ENCODE results near the gene KCNK7.

KCNK7 gene

DNA sequence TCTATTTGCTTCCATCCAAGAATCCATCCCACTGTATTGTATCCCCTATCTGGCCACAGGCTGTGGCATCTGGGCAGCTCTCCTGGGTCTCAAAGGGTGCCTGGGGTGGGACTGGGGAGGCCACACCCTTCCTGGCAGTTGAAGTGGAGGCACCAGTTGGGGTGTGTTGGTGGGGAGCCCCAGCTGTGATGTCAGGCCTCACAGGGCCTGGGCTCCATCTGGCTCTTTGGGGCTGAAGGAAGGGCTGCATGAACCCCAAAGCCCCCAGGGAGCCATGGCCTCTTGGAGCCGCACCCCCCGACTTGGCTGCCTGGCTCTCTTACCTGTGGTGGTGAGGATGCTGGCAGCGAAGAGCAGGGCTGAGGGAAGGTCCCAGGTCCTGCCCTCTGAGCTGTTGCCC, 469 bp downstream of the KCNK7 start:
- H3K27ac ChIP-seq = no peak overlapping the region

DNA sequence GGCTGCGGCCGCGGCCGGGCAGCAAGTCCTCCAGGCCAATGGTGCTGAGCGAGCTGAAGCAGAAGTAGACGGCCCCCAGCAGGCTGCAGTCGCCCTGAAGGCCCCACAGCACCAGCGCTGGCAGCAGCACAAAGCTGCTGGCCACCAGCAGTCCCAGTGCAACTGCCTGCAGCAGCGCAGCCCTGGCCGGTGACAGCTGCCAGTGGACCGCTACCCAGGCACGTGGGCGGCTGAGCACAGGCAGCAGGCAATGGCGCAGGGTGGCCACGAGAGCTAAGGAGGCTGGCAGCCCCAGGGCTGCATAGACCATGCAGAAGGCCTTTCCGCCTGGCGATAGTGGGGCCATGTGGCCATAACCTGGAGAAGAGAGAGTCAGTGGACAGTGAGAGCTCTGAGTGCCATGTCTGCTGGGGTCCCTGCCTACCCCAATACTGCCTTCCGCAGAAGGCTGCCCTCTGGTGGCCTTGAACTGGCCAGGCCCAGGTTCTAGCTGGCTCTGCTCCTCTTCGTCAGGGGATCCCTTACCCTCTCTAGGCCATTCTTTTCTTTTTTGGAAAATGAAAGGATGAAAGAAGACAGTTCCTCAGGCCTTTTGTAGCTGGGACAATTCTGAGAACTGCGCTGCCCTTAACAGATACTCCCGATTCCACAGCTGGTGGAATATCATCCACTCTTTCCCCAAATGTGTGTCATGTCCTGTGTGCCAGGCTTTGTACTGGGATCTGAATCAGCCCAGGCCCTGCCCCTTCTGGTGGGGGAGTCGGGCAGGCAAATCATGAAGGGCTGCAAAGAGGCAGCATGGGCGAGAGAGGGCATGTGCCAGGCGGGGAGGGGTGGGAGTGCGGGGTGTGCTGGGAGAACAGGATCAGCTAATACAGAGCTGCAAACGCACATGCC, 1.8 kb downstream of the KCNK7 start:
- TF ChIP-seq, protein P1, sequence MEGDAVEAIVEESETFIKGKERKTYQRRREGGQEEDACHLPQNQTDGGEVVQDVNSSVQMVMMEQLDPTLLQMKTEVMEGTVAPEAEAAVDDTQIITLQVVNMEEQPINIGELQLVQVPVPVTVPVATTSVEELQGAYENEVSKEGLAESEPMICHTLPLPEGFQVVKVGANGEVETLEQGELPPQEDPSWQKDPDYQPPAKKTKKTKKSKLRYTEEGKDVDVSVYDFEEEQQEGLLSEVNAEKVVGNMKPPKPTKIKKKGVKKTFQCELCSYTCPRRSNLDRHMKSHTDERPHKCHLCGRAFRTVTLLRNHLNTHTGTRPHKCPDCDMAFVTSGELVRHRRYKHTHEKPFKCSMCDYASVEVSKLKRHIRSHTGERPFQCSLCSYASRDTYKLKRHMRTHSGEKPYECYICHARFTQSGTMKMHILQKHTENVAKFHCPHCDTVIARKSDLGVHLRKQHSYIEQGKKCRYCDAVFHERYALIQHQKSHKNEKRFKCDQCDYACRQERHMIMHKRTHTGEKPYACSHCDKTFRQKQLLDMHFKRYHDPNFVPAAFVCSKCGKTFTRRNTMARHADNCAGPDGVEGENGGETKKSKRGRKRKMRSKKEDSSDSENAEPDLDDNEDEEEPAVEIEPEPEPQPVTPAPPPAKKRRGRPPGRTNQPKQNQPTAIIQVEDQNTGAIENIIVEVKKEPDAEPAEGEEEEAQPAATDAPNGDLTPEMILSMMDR (conservative IDR thresholded peaks at IDR 0.05) = peak; percentile 96
- no peak overlapping the region; the same call in 1 of the 2 replicates for H3K27ac ChIP-seq

More for the DNA sequence above, 469 bp downstream of the KCNK7 start:
- TF ChIP-seq, protein P1 (conservative IDR thresholded peaks at IDR 0.05) = no peak

DNA sequence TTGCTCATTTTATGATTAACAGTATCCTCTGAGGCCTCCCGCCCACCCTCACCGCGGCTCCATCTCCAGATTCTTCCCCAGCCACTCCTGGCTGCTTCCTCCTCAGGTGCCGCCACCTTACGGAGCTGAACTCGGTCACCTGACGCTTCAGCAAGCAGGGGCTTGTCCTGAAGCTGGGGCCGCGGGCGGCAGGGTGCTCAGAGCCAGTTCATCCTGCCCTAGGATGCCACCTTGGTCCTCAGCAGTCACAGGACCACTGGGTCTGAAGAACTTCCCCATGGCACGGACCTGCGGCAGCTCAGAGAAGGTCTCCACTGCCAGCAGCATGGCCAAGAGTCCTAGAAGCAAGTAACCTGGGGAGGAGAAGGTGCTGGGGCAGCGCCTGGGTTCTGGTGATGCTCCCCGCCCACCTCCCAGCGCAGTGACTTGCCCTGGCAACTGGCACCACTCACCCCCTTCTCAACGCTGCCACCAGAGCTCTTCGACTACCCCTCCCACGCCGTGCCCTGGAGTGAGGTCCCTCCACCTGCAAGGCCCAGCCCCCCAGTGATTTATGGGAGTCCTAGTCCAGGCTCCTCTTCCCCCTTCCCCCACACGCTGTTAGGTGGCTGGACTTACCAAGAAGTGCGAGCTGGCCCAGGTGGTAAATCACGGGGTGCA, 2.6 kb downstream of the KCNK7 start:
- TF ChIP-seq, protein P1 (conservative IDR thresholded peaks at IDR 0.05) = no peak

DNA sequence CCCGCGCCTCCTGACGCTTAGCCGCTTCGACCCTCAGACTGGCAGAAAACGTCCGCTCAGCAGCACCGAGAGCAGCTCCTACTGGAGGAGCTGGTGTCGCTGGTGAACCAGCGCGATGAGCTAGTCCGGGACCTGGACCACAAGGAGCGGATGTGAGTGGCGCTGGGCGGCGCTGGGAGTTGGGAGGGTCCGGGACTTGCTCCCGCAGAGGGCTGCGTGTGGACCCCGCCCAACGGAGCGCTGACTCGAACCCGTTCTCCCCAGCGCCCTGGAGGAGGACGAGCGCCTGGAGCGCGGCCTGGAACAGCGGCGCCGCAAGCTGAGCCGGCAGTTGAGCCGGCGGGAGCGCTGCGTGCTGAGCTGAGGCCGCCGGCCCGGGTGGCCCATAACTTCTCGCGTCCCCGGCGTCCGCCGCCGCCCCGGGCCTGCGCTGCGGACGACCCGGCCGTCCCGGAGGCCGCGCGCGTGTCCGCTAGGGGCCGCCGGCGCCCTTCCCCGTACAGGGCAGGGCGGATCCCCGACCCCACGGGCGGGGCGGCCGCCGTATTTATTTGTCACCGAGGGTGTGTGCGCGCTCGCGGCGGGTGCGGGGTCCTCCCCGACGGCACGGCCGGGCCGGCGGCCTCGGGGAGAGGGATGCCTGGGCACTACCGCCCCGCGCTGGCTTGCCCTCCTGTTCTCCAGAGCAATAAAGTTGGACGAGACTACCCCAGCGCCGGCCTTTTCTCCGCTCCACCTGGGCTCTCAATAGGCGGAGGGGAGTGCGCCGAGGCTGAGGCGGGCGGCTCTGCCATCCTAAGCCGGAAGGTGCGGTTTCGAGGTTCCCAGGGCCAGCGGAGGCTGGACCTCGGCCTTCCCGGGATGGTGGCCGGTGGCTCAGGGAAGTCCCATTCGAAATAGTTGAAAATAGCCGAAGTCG, 3.4 kb downstream of the KCNK7 start:
- H3K27ac ChIP-seq = no peak overlapping the region

More for the DNA sequence above, 2.6 kb downstream of the KCNK7 start:
- H3K27ac ChIP-seq = no peak overlapping the region

DNA sequence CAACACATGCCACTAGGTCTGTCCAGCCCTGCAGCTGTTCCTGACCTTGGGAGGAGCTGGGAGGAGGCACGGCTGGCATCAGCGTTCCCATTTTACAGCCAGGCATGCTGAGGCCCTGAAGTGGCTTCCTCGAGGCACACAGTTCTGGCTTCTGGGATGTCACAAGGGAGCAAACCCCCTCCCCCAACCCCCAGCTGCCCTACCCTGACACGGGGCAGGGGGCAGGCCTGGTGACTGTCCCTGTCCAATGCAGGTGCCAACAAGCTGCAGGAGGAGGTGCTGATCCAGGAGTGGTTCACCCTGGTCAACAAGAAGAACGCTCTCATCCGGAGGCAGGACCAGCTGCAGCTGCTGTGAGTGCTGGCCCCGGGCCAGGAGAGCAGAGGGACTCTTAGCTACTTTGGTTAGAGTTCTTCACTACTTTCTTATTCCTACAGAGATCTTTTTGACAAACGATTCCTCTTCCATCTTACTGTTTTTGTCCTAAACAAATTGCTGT, 5.3 kb downstream of the KCNK7 start:
- H3K27ac ChIP-seq = peak overlapping the region; percentile 27
- TF ChIP-seq, protein P1 (conservative IDR thresholded peaks at IDR 0.05) = no peak; the same call in 1 of the 2 replicates

More for the DNA sequence above, 3.4 kb downstream of the KCNK7 start:
- TF ChIP-seq, protein P1 (conservative IDR thresholded peaks at IDR 0.05) = no peak

DNA sequence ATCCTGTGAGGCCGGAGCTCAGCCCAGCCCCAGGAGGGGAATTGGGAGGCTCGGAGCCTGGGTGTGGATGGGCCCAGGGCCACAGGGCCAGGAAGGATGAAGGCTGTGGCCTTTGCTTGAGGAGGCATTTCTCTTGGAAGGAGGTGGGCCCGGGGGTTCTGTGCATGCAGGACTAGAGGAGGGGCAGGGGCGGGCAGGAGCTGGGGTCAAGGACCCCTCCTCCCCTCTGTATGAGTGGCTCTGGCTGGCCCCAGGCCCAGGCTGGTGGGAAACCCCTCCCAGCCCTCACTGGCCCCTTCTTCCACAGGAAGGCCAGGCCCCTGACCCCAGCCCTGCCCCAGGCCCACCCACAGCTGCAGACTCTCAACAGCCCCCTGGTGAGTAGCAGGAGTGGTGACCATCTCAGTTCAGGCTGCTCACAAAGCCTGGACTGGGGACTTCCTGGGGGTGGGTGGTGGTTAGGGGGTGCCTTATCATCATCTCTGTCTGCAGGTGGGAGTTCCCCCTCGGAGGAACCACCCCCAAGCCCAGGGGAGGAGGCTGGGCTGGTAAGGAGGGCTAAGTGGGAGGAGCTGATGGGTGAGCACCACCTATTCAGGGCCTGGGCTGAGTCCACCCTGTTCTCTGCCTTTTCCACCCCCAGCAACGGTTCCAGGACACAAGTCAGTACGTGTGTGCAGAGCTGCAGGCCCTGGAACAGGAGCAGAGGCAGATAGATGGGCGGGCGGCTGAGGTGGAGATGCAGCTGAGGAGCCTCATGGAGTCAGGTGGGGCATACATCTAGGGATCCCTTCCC, 6.0 kb downstream of the KCNK7 start:
- TF ChIP-seq, protein P1 (conservative IDR thresholded peaks at IDR 0.05) = no peak
- peak overlapping the region; percentile 27 for H3K27ac ChIP-seq

Data from VCaP (cell line).